ENCODE results near the gene MBNL1. TPM values are rescaled to one million over a fixed set of nuclear protein-coding genes. Genes with fewer than 3 reads are reported as not detected.

The MBNL1 gene
- total RNA-seq, 3 donors from 2014 or later, result 314 to 702 (median 353) TPM

- Histone ChIP-seq H3K36me3 (no peaks in the 10 kb centered on the region), H3K9me3 (no peaks in the 10 kb centered on the region), H3K4me1 (peaks cover 0 to 4% of the 10 kb centered on the region in 2 donors), H3K27ac (peak overlapping the region in 1 of 2 donors; percentile 2), H3K27me3 (no peaks in the 10 kb centered on the region), H3K4me3 (no peak overlapping the region)
- DNase-seq (ENCODE audit: low spot score in 2 of 2), result no peak
- intact Hi-C loops (cut with DNase I; ENCODE audit: low total_unique reads), result no loop called here
- TF ChIP-seq POLR2AphosphoS5 (IDR thresholded peaks at IDR 0.05) (no peak), CTCF (IDR thresholded peaks at IDR 0.05) (no peak), POLR2A (IDR thresholded peaks at IDR 0.05) (no peak)
Measured at GRCh38 chr3:152322756-152323155, 54.0 kb downstream of the MBNL1 start.

GRCh38 chr3:152323834-152324233 lies 55.1 kb downstream of the MBNL1 start:
- Histone ChIP-seq H3K27ac (peak overlapping the region; percentile 8 to 48), H3K27me3 (no peaks in the 10 kb centered on the region), H3K36me3 (no peaks in the 10 kb centered on the region), H3K4me3 (peak overlapping the region in 1 of 3 donors; percentile 3), H3K9me3 (no peaks in the 10 kb centered on the region), H3K4me1 (peaks cover 0 to 8% of the 10 kb centered on the region in 2 donors)
- no peak for TF ChIP-seq POLR2A (IDR thresholded peaks at IDR 0.05)
- TF ChIP-seq POLR2AphosphoS5 (IDR thresholded peaks at IDR 0.05), result no peak
- TF ChIP-seq CTCF (IDR thresholded peaks at IDR 0.05), result no peak
- intact Hi-C loops (cut with DNase I; ENCODE audit: low total_unique reads), result no loop called here
- no peak for DNase-seq (ENCODE audit: low spot score in 2 of 2)

- Histone ChIP-seq H3K36me3 (no peaks in the 10 kb centered on the region), H3K9me3 (no peaks in the 10 kb centered on the region), H3K4me1 (peaks cover 0 to 6% of the 10 kb centered on the region in 2 donors), H3K27ac (no peak overlapping the region), H3K27me3 (no peaks in the 10 kb centered on the region), H3K4me3 (no peak overlapping the region)
- DNase-seq (ENCODE audit: low spot score in 2 of 2), result no peak
- TF ChIP-seq POLR2AphosphoS5 (IDR thresholded peaks at IDR 0.05) (no peak), POLR2A (IDR thresholded peaks at IDR 0.05) (no peak), CTCF (IDR thresholded peaks at IDR 0.05) (no peak)
- intact Hi-C loops (cut with DNase I; ENCODE audit: low total_unique reads), result no loop called here
Measured at GRCh38 chr3:152325136-152325535, 56.4 kb downstream of the MBNL1 start.

GRCh38 chr3:152327203-152327602 lies 58.5 kb downstream of the MBNL1 start:
- intact Hi-C loops (cut with DNase I; ENCODE audit: low total_unique reads), result no loop called here
- peak overlapping the region in 1 of 2 donors; percentile 48 for H3K27ac ChIP-seq
- TF ChIP-seq POLR2A (IDR thresholded peaks at IDR 0.05) (no peak), CTCF (IDR thresholded peaks at IDR 0.05) (no peak), POLR2AphosphoS5 (IDR thresholded peaks at IDR 0.05) (no peak)
- H3K9me3 ChIP-seq, result no peaks in the 10 kb centered on the region
- no peaks in the 10 kb centered on the region for H3K36me3 ChIP-seq
- H3K4me1 ChIP-seq, result peaks cover 0 to 6% of the 10 kb centered on the region in 2 donors
- no peak overlapping the region for H3K4me3 ChIP-seq
- DNase-seq (ENCODE audit: low spot score in 2 of 2), result no peak
- H3K27me3 ChIP-seq, result no peaks in the 10 kb centered on the region

- DNase-seq (ENCODE audit: low spot score in 2 of 2), result no peak
- Histone ChIP-seq H3K4me3 (no peak overlapping the region), H3K4me1 (peaks cover 0 to 6% of the 10 kb centered on the region in 2 donors), H3K36me3 (no peaks in the 10 kb centered on the region), H3K27ac (peak overlapping the region in 1 of 2 donors; percentile 19), H3K27me3 (no peaks in the 10 kb centered on the region), H3K9me3 (no peaks in the 10 kb centered on the region)
- TF ChIP-seq POLR2AphosphoS5 (IDR thresholded peaks at IDR 0.05) (no peak), CTCF (IDR thresholded peaks at IDR 0.05) (no peak), POLR2A (IDR thresholded peaks at IDR 0.05) (no peak)
- intact Hi-C loops (cut with DNase I; ENCODE audit: low total_unique reads), result no loop called here
Measured at GRCh38 chr3:152328841-152329240, 60.1 kb downstream of the MBNL1 start.

Data from breast epithelium (tissue), 4 donors.